Body of pancreas (tissue), 4 donors: ENCODE measurements around the gene VMP1. TPM values are rescaled to one million over a fixed set of nuclear protein-coding genes. Genes with fewer than 3 reads are reported as not detected.

Experiments used
- ATAC-seq: fragments of 150-250 bp; one replicate; pipeline ENCODE4 v1.9.1; 2016
- DNase-seq, 4 donors: peaks; one replicate each; pipeline ENCODE4 v3.0.0-alpha.2; 2019
- H3K27ac ChIP-seq, 4 donors: fragments of 200-600 bp; sonication (generic); 1 replicate in 3 of 4; 2 replicates in 1 of 4; pipeline versions ENCODE4 v1.5.1 to v1.6.1; 2016 to 2019; ENCODE audit warnings: mild to moderate bottlenecking in 1 of 4, mixed read lengths in 1 of 4, moderate library complexity in 1 of 4
- H3K27me3 ChIP-seq, 2 donors: fragments of 200-600 bp; sonication (generic); one replicate each; pipeline ENCODE4 v1.6.0; 2016; ENCODE audit warnings: mild to moderate bottlenecking in 1 of 2
- H3K36me3 ChIP-seq, 2 donors: fragments of 200-600 bp; sonication (generic); replicated peaks in 1 of 2; 2 replicates each; pipeline ENCODE4 v1.5.1; 2016; ENCODE audit warnings: low read depth in 2 of 2; ENCODE audit not compliant: insufficient read depth in 1 of 2
- H3K4me1 ChIP-seq: fragments of 200-600 bp; sonication (generic); one replicate; pipeline ENCODE4 v1.6.0; 2016
- H3K4me3 ChIP-seq, 2 donors: fragments of 200-600 bp; sonication (generic); 1 replicate in 1 of 2; 2 replicates in 1 of 2; pipeline ENCODE4 v1.5.1; 2016 to 2019
- H3K9me3 ChIP-seq, 3 donors: fragments of 200-600 bp; sonication (generic); 1 replicate in 2 of 3; 2 replicates in 1 of 3; pipeline ENCODE4 v1.5.1; 2016
- POLR2A ChIP-seq, 3 donors: fragments of 450-650 bp; IDR thresholded peaks; one replicate each; pipeline ENCODE4 v1.6.1; 2016; ENCODE audit warnings: antibody characterized with exemption in 3 of 3, mild to moderate bottlenecking in 2 of 3
- WGBS, 2 donors: methylation state at CpG; one replicate each; pipeline ENCODE4 v1.1.5; 2017; 5-methylcytosine and 5-hydroxymethylcytosine counted together
- intact Hi-C: fragments of 100-400 bp; cut with DNase I; formaldehyde crosslinking; loops from one replicate; pipeline ENCODE4 v1.15.1; 2023
- total RNA-seq, 2 donors: library from RNA; depleted of rRNA; stranded (reverse); fragments of >200 nt; gene quantifications; one replicate each; pipeline ENCODE4 v1.1.0, GENCODE V29; 2016
- TF ChIP-seq, protein P1 (sequence below), 7 experiments: fragments of 450-650 bp in 4 of 7; fragments of 200-600 bp in 3 of 7; sonication (generic) in 3 of 7; IDR thresholded peaks; one replicate each; pipeline ENCODE4 v1.5.1; 2016 to 2019; ENCODE audit warnings: antibody characterized with exemption in 7 of 7

The VMP1 gene
- total RNA-seq, result 100 to 1,000 TPM; 174 to 259 TPM

GRCh38 chr17:59707149-59707970 lies at the start of gene VMP1, which contains the start of gene PTRH2:
Gene VMP1, plus strand, starts transcription at chr17:59707654. Its CDS starts 23,793 bp downstream, at chr17:59731447.
Gene PTRH2, minus strand, starts transcription at chr17:59707430. Its CDS starts 9,452 bp downstream, at chr17:59697978.
- TF ChIP-seq, protein P1, sequence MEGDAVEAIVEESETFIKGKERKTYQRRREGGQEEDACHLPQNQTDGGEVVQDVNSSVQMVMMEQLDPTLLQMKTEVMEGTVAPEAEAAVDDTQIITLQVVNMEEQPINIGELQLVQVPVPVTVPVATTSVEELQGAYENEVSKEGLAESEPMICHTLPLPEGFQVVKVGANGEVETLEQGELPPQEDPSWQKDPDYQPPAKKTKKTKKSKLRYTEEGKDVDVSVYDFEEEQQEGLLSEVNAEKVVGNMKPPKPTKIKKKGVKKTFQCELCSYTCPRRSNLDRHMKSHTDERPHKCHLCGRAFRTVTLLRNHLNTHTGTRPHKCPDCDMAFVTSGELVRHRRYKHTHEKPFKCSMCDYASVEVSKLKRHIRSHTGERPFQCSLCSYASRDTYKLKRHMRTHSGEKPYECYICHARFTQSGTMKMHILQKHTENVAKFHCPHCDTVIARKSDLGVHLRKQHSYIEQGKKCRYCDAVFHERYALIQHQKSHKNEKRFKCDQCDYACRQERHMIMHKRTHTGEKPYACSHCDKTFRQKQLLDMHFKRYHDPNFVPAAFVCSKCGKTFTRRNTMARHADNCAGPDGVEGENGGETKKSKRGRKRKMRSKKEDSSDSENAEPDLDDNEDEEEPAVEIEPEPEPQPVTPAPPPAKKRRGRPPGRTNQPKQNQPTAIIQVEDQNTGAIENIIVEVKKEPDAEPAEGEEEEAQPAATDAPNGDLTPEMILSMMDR (IDR thresholded peaks at IDR 0.05), result peak in 2 of 7 experiments; percentile 4 to 7
- peak; percentile 36 to 92 (median 90) for TF ChIP-seq POLR2A (IDR thresholded peaks at IDR 0.05)
- Histone ChIP-seq H3K36me3 (no peaks in the 10 kb centered on the region), H3K4me3 (peak within 1 kb of the TSS; percentile 77 to 83), H3K27me3 (no peaks in the 10 kb centered on the region), H3K9me3 (no peaks in the 10 kb centered on the region), H3K27ac (peak within 1 kb of the TSS; percentile 89 to 96 (median 94)), H3K4me1 (peaks cover 45% of the 10 kb centered on the region)
- intact Hi-C loops, result no loop called here
- peak; percentile 100 for ATAC-seq
- DNase-seq, result peak; percentile 98 to 99 (median 98)
- WGBS, 2 donors, result 1% methylated on average over 25 to 45 of the region's 45 CpGs

DNA sequence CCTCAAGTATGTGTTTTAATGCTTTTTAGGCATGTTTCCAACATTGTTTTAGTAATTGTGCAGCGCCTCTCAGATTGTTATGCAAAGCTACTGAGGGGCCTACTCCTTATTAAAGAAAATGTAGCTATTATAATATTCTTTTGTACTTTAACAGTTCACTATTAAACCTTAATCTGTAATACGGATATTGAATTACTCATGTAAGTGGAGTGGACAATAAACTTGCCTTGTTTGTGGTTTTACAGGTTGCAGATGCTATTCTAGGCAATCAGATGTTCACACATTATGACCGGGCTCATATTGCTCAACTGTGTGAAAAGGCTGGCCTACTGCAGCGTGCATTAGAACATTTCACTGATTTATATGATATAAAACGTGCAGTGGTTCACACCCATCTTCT lies 41.2 kb upstream of the VMP1 start:
- ATAC-seq (no peak), DNase-seq (no peak)
- WGBS, 2 donors, result 75 to 81% methylated on average over 5 of the region's 5 CpGs
- Histone ChIP-seq H3K4me3 (no peak overlapping the region), H3K4me1 (no peaks in the 10 kb centered on the region), H3K36me3 (peaks cover 22 to 50% of the 10 kb centered on the region in 2 donors), H3K27me3 (no peaks in the 10 kb centered on the region), H3K27ac (no peak overlapping the region), H3K9me3 (no peaks in the 10 kb centered on the region)
- intact Hi-C loops, result no loop called here
- TF ChIP-seq, protein P1 (IDR thresholded peaks at IDR 0.05), result no peak

GRCh38 chr17:59668816-59669215 lies 38.6 kb upstream of the VMP1 start:
- no peaks in the 10 kb centered on the region for H3K27me3 ChIP-seq
- ATAC-seq (no peak), DNase-seq (no peak)
- H3K9me3 ChIP-seq, result no peaks in the 10 kb centered on the region
- H3K4me3 ChIP-seq, result no peak overlapping the region
- intact Hi-C loops, result no loop called here
- no peak for TF ChIP-seq POLR2A (IDR thresholded peaks at IDR 0.05)
- TF ChIP-seq, protein P1 (IDR thresholded peaks at IDR 0.05), result no peak
- peak overlapping the region in 1 of 4 donors; percentile 16 for H3K27ac ChIP-seq
- H3K36me3 ChIP-seq, result peaks cover 22 to 39% of the 10 kb centered on the region in 2 donors
- WGBS, 2 donors, result 66 to 81% methylated on average over 3 of the region's 3 CpGs
- no peaks in the 10 kb centered on the region for H3K4me1 ChIP-seq

- 41 to 42% methylated on average over 1 of the region's 1 CpG for WGBS, 2 donors
- H3K27me3 ChIP-seq, result no peaks in the 10 kb centered on the region
- H3K4me1 ChIP-seq, result no peaks in the 10 kb centered on the region
- ATAC-seq (no peak), DNase-seq (no peak)
- H3K36me3 ChIP-seq, result peaks cover 22 to 37% of the 10 kb centered on the region in 2 donors
- H3K27ac ChIP-seq, result peak overlapping the region in 1 of 4 donors; percentile 16
- intact Hi-C loops, result no loop called here
- H3K4me3 ChIP-seq, result no peak overlapping the region
- TF ChIP-seq, protein P1 (IDR thresholded peaks at IDR 0.05), result no peak
- TF ChIP-seq POLR2A (IDR thresholded peaks at IDR 0.05), result no peak
- no peaks in the 10 kb centered on the region for H3K9me3 ChIP-seq
Measured at GRCh38 chr17:59669411-59669810, 38.0 kb upstream of the VMP1 start.
